Immature natural killer cell (primary cell): ENCODE measurements around the gene ALX3. TPM values are rescaled to one million over a fixed set of nuclear protein-coding genes. Genes with fewer than 3 reads are reported as not detected.

Source experiments
- DNase-seq, 3 donors: peaks; one replicate each; pipeline ENCODE4 v3.0.0; 2022; ENCODE audit warnings: mixed read lengths in 1 of 3
- H3K27ac Mint-ChIP-seq, 6 donors: one replicate each; pipeline ENCODE4 v1.8.0; 2020; ENCODE audit warnings: mixed read lengths in 6 of 6, mild to moderate bottlenecking in 5 of 6, inconsistent platforms in 4 of 6, moderate library complexity in 3 of 6
- H3K27me3 Mint-ChIP-seq, 3 donors: one replicate each; pipeline ENCODE4 v1.8.0; 2020 to 2021; ENCODE audit warnings: low read depth in 3 of 3, mild to moderate bottlenecking in 3 of 3, mixed read lengths in 3 of 3, moderate library complexity in 3 of 3, inconsistent platforms in 1 of 3
- H3K36me3 Mint-ChIP-seq, 3 donors: one replicate each; pipeline ENCODE4 v1.8.0; 2020; ENCODE audit warnings: mixed read lengths in 3 of 3, inconsistent platforms in 2 of 3, mild to moderate bottlenecking in 2 of 3
- H3K4me1 Mint-ChIP-seq, 2 donors: one replicate each; pipeline ENCODE4 v1.8.0; 2020; ENCODE audit warnings: inconsistent platforms in 2 of 2, mild to moderate bottlenecking in 2 of 2, mixed read lengths in 2 of 2, moderate library complexity in 1 of 2
- H3K4me3 Mint-ChIP-seq, 5 donors: one replicate each; pipeline ENCODE4 v1.8.0; 2020; ENCODE audit warnings: mild to moderate bottlenecking in 5 of 5, mixed read lengths in 5 of 5, inconsistent platforms in 3 of 5, moderate library complexity in 3 of 5
- H3K9me3 Mint-ChIP-seq, 6 donors: one replicate each; pipeline ENCODE4 v1.8.0; 2020; ENCODE audit warnings: mild to moderate bottlenecking in 6 of 6, mixed read lengths in 6 of 6, inconsistent platforms in 4 of 6, moderate library complexity in 3 of 6
- polyA plus RNA-seq, 3 donors: library from polyadenylated mRNA; unstranded; fragments of 300-500 nt; fragmentation: Illumina TruSeq; gene quantifications; one replicate each; pipeline ENCODE4 v1.2.3, GENCODE V29; 2021

ALX3 gene
- polyA plus RNA-seq, 3 donors from 2014 or later, result not detected

DNA sequence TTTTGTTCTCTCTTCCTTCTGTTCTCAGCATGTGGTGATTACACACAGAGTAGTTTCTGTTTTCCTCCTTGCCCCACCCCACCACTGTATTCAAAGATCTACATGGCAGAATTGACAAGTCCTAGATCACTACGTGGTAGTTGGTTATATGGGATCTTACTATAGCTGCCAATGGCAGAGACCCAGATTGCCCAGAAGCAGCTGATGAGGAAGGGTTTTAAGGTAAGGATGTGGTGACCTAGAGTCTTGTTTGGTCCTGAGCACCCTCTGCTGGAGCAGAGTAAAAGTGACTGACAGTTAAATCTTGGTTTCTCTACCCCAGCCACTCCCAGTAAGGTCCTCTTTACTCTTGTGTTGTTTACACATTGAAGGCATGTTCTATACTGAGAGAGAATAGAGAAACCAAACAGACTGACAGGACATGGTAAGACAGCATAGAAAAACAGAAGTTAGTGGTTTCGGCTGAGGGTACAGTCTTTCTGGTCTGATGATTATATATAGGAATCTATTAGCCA, 58.9 kb downstream of the ALX3 start:
- Mint-ChIP-seq H3K9me3 (no peaks in the 10 kb centered on the region), H3K4me1 (no peaks in the 10 kb centered on the region), H3K36me3 (peaks cover 24 to 58% (median 30%) of the 10 kb centered on the region in 3 donors), H3K4me3 (no peak overlapping the region), H3K27ac (peak overlapping the region in 2 of 6 donors; percentile 50 to 61), H3K27me3 (no peaks in the 10 kb centered on the region)
- peak in 2 of 3 donors; percentile 13 to 14 for DNase-seq

Other genes starting within 250 kb of the ALX3 start
- under 1 TPM; 0.55 to 0.97 (median 0.65) TPM for gene CSF1, start 159.8 kb downstream of the ALX3 start, polyA plus RNA-seq
- gene AHCYL1, start 85.9 kb downstream of the ALX3 start, polyA plus RNA-seq, result 10 to 100 TPM; 30.2 to 75.4 (median 46.4) TPM
- gene STRIP1, start 36.0 kb downstream of the ALX3 start, polyA plus RNA-seq, result 10 to 100 TPM; 17.7 to 30.4 (median 19.6) TPM
- not detected for gene UBL4B, start 41.8 kb upstream of the ALX3 start, polyA plus RNA-seq
- not detected for gene SLC6A17, start 79.8 kb upstream of the ALX3 start, polyA plus RNA-seq
- gene KCNC4, start 139.6 kb upstream of the ALX3 start, polyA plus RNA-seq, result under 1 TPM; 0.18 to 0.48 (median 0.47) TPM